CD4-positive, alpha-beta T cell treated with Interleukin-12 subunit alpha and Interleukin-12 subunit beta, for 1 hour (primary cell): ENCODE data around the gene JMJD8.

Experiments used
- DNase-seq: peaks from one replicate; pipeline ENCODE4 v3.0.0-alpha.2; 2020

Gene JMJD8

DNA sequence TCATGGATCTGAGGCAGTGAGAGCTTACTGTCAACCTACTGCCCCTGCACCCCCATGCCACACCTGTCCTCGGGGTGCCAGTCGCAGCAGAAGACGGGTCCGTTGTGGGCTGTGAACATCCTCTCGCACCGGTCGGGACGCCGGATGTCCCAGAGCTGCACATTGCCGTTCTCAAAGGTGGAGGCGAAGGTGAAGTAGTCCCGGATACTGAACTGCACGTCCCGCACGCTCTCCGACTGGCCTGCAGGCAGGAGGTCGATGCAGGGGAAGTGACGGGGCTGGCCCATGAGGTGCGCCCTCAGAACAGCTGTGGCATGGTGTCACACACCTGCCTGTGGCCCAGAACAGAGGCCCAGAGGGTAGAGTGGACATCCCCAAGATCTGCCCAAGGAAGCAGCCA is 3.4 kb upstream of the JMJD8 start:
- DNase-seq: no peak

DNA sequence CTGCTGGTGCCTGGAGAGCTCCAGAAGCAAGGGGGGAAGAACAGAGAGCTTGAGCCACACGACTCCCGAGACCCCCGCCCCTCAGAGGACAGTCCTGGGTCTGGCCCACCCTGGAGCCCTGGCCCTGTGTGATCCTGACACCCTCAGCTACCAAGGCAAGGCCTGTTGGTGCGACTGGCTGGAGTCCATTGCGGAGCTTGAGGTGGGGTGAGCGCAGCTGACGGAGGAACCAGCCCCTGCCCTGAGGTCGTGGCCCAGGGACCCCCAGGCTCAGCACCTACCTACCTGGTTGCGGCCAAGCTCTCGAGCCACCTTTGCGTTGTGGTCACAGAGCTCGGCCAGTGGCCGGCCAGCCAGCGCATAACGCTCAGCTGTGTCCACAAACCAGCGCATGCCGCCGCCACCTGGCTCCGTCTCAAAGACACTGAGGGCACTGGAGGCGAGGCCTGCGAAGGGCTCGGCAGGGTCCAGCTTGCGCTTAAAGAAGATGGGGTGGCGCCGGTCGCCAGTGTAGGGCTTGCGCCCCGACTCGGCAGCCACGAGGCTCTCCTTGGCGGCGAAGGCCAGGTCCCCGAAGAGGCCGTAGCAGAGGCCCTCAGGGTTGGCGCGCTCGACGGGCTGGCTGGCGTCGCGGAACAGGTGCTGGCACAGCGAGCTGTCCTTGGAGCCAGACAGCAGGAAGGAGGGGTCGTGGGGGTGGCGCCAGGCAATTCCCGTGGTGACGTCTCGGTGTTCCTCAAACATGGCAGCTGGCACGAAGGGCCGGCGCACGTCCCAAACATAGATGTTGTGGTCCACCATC is 2.5 kb upstream of the JMJD8 start:
- DNase-seq: no peak

DNA sequence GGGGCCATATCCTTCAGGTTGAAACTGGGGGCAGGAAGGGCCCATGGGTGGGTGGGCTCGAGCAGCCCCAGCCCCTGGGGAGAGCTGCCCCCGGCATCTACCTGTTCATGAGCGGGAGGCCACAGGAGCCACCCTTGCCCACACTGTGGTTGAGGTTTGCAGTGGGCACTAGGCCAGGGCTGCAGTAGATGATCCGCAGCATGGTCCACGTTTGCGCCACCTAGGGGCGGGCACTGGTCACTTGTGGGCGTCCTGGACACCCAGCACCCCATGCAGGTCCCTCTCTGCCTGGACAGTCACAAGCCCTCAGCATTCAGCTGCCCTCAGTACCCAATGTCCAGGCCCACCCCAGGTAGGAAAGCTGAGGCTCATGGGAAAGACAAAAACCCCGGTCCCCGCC is 1.8 kb upstream of the JMJD8 start:
- no peak for DNase-seq

DNA sequence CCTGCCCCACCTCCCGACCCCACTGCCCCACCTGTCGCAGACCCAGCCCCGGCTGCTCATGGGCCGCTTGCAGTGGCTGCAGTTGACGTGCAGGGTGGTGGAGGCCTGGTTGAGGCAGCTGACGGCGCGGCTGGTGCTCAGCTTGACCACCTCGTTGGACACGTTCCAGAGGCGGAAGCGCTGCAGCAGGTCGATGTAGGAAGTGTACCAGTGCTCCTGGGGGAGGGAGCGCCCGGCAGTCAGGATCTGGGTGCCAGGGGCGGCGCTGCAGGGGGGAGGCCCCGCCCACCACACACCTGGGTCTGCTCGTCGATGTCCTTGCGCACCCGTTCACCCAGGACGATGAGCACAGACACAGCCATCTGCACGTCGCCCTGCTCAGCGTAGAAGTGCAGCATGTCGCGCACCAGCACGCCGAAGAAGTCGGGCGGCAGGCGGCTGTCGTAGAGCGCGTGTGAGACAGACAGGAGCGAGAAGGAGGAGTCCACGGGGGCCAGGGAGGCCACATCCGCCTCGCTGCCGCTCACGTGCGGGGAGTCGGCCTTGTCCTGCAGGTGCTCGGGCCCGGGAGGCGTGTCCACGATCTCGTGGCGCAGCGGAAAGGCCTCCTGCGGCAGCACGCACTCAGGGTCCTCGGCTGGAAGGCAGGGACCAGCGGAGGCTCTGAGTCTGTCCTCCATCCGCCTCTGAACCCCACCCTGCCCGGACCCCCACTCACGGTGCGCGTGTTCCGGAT is 995 bp upstream of the JMJD8 start:
- DNase-seq: no peak

DNA sequence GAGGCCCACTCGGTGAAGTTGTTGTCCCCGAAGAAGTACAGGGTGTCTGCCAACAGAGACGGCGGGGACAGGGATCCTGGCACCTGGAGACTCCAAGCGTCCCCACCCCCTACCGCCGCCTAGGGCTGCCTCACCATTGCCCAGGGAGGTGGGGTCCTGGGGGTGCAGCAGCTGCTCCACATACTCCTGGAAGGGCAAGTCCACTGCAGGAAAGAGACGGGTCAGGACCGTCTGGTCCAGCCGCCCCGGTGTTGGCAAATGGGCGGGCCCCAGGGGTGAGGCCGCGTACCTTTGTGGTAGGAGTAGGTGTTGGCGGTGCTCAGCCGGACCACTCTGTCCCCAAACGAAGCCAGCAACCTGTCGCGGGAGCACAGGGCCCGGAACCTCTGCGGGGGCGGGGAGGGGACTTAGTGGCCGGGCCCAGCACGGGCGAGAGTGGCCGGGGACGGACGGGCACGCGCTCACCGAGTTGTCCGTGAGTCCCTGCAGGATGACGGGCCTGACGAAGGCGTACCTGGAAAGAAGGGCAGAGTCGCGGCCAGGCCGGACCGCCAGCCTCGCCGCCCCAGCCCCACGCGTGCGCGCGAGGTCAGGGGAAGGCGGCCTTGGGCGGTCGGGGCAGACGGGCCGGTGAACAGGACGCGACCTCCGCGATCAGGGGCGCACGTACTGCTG is 601 bp downstream of the JMJD8 start:
- DNase-seq: no peak

DNA sequence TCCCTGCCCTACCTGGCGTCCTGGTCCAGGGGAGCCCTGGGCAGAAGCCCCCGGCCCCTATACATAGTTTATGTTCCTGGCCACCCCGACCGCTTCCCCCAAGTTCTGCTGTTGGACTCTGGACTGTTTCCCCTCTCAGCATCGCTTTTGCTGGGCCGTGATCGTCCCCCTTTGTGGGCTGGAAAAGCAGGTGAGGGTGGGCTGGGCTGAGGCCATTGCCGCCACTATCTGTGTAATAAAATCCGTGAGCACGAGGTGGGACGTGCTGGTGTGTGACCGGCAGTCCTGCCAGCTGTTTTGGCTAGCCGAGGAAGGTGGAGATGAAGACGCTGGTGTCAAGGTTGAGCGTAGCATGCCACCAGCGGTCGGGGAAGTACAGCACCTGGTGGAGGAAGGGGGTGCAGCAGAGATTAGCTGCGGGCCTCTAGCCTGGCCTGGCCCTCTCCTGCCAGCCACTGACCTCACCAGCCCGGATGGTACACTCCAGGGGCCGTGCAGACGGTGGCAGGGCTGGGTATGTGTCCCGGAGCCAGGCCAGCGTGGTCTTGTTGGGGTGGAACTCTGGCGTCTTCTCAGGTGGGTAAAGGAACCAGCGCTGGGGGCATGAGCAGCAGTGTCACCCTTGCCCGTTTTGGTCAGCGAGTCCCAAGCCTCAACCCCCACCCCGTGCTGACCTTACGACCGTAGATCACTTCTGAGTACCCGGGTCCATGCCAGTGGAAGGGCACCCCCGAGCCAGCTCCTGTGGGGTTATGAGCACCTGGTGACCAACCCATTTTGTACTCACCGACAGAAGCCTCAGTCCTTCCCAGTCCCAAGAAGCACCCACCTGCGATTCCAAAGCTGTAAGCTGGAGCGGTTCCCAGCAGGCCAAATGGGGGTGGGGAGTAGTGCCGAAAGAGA is 1.4 kb downstream of the JMJD8 start:
- DNase-seq: no peak

DNA sequence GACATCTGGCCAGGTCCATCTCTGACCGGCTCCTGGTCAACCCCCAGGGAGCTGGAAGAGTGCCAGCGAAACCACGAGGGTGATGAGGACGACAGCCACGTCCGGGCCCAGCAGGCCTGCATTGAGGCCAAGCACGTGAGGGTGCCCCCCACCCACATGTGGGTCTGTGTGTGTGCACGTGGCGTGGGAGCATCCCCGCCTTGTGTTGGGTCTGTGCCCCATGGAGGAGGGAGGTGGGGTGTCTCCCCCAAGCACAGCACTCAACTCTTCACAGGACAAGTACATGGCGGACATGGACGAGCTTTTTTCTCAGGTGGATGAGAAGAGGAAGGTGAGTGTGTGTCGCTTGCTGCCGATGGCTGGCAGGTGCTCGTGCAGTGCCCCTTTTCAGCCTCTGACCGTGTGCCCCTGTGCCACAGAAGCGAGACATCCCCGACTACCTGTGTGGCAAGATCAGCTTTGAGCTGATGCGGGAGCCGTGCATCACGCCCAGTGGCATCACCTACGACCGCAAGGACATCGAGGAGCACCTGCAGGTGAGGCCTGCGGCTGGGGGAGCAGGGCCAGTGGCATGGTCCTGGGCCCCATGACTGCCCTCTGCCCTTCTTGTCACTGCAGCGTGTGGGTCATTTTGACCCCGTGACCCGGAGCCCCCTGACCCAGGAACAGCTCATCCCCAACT is 2.2 kb downstream of the JMJD8 start:
- DNase-seq: no peak

DNA sequence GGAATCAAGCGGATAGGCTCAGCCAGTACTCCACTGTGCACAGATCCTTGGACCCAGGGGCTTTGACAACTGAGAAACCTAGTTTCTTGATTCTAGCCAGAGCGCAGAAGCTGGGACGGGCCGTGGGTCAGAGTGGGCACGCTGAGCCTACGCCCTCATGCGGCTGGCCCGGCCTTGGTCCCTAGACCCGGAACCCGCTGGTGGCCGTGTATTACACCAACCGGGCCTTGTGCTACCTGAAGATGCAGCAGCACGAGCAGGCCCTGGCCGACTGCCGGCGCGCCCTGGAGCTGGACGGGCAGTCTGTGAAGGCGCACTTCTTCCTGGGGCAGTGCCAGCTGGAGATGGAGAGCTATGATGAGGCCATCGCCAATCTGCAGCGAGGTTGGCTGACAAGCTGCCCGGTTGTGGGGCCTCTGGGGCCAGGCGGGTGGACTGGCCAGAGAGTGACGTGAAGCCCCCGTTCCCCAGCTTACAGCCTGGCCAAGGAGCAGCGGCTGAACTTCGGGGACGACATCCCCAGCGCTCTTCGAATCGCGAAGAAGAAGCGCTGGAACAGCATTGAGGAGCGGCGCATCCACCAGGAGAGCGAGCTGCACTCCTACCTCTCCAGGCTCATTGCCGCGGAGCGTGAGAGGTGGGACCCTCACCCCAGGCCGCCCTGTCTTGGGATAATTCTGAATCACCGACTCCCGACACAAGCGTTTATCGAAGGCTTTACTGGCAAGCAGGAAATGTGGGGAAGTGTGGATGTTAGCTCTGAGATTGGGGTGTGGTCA is 3.0 kb downstream of the JMJD8 start:
- no peak for DNase-seq

DNA sequence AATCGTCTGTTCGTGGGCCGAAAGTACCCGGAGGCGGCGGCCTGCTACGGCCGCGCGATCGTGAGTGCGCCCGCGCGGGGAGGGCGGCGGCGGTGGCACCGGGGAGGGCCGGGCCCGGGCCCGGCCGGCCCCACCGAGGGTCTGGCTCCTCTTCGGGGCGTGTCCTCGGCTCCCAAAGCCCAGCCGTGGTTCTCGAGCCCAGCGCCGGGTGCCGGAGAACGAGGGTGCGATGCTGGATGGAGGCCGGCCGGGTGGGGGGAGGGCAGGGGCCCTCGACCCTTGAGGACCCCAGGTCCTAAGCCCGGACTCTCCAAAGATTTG is 3.5 kb downstream of the JMJD8 start:
- no peak for DNase-seq

DNA sequence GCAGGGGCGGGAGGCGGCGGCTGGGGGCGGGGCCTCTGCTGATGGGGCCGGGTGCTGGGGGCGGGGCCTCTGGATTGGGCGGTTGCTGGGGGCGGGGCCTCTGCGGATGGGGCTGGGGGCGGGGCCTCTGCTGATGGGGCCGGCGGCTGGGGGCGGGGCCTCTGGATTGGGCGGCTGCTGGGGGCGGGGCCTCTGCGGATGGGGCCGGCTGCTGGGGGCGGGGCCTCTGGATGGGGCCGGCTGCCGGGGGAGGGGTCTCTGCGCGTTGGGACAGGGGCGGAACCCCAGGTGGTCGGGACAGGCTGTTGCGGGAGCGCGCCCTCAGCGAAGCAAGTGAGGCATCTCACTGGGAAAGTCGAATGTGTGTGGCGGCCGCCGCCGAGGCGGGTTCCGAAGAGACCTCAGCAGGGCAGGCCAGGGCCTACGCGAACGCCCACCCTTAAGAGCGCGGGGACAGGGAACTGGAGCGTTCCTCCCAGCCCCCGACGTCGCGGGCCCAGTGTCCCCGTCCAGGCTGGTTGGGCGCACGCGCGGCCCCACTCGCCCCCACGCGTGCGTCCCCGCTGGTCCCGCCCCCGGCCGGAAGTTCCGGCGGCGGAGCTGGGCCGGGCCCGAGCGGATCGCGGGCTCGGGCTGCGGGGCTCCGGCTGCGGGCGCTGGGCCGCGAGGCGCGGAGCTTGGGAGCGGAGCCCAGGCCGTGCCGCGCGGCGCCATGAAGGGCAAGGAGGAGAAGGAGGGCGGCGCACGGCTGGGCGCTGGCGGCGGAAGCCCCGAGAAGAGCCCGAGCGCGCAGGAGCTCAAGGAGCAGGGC is 4.1 kb downstream of the JMJD8 start, which contains the start of gene STUB1:
Gene STUB1, plus strand, starts transcription at position 597 of the 811 bp plus-strand sequence. Its CDS starts 116 bp downstream, at position 713.
- DNase-seq: peak; percentile 90

DNA sequence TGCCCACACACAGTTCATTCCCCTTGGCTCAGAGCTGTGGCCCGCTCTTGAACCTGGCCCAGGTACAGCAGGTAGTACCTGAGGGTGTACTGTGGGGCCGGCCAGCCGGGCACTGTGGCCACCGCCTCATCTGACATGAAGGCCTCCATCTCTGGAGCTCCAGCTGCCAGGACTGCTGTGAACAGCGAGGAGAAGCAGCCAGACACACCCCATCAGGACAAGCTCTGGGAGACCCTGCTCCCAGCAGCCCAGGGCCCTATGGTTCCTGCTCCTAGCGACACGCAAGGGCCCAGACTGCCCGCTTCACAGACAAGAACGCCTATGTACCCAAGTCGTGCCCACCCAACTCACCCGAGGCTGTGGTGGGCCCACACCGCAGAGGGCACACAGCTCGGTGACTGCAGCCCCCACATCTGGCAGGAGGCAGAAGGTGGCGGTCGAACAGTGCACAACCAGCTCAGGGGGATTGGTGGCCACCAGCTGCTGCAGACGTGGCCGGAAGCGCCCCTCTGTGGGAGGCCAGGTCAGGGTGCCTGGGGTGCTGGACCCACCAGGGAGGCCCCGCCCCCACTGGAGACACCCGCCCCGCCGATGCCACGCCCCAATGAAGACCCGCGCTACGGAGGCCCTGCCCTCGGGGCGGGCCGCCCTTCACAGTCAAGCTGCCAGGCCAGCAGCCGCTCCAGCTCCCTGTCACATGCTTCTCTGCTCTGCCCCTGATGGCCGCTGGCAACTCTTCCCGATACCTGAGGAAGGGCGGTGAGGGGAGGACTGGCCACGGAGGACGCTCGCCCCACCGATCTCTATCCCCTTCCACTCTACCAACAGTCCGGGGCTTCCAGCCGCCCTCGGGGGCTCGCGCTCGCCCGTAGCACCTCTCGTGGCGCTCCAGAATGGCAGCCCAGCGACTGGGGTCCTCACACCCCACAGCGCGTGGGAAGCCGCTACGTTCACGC is 5.0 kb downstream of the JMJD8 start:
- peak; percentile 59 for DNase-seq

DNA sequence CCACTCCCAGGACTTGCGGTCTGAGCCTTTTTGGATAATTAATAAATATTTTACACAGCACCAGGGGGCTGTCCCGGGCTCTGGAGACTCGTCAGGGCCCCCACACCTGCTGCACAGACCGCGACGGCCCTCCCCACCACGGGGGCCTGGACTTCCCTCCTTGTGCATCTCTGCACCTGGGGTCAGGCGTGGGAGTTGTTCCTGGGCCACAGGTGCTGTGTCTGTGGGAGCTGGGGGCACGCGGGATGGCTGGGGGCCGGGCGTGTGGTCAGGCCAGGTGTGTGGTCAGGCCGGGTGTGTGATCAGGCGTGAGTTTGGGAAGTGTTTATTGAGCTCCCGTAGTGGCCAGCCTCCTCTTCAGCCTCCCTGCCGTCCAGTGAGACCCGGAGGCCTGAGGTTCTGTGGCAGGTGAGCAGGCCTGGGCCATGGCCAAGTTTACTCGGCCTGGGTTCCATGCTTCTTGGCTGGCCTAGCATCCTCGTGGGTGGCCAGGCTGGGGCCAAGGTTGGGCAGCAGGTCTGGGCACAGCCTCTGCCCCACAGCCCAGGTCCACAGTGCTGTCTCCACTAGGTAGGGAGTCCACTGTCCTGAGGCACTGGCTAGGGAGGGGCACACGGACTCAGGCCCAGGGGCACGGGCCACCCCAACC is 5.8 kb downstream of the JMJD8 start:
- no peak for DNase-seq

DNA sequence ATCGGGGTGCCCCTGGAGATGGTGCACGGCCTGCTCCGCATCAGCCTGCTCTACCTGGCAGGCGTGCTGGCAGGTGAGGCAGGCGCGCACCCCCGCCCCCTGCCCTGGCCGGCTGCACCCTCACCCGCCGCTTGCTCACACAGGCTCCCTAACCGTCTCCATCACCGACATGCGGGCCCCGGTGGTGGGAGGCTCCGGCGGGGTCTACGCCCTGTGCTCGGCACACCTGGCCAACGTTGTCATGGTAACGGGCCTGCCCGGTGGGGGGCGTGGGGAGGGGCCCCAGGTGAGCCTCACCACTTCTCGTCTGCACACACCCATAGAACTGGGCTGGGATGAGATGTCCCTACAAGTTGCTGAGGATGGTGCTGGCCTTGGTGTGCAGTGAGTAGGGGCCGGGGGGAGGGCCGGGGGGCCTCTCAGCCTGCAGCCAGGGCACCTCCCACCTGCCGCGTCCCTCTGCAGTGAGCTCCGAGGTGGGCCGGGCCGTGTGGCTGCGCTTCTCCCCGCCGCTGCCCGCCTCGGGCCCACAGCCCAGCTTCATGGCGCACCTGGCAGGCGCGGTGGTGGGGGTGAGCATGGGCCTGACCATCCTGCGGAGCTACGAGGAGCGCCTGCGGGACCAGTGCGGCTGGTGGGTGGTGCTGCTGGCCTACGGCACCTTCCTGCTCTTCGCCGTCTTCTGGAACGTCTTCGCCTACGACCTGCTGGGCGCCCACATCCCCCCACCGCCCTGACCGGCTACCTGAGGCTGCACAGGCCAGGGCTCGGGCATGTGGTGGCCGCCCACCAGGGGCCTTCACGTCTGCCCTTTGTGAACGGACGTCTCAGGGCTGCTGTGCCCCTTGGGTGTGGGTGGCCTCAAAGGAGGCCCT is 6.6 kb downstream of the JMJD8 start:
- no peak for DNase-seq

DNA sequence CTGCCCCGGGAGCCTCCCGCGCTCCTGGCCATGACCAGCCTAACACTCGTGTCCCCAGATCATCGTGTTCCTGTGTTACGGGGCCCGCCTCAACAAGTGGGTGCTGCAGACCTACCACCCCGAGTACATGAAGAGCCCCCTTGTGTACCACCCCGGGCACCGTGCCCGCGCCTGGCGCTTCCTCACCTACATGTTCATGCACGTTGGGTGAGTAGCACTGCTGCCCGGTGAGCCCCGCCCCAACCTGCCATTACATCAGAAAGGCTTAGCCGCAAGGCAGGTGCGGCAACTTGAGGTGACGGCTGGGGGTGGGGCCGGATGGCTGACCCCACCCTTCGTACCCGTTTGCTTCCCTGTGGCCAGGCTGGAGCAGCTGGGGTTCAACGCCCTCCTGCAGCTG is 7.2 kb downstream of the JMJD8 start:
- peak; percentile 55 for DNase-seq

DNA sequence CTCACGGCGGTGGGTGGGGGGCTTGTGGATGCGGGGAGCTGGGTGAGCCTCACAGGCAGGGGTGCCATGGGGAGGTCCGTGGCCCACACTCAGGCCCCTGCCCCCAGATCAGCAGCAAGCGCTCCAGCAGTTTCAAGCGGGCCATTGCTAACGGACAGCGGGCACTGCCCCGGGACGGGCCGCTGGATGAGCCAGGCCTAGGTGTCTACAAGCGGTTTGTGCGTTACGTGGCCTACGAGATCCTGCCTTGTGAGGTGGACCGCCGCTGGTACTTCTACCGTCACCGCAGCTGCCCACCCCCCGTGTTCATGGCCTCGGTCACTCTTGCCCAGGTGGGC is 7.6 kb downstream of the JMJD8 start:
- no peak for DNase-seq

DNA sequence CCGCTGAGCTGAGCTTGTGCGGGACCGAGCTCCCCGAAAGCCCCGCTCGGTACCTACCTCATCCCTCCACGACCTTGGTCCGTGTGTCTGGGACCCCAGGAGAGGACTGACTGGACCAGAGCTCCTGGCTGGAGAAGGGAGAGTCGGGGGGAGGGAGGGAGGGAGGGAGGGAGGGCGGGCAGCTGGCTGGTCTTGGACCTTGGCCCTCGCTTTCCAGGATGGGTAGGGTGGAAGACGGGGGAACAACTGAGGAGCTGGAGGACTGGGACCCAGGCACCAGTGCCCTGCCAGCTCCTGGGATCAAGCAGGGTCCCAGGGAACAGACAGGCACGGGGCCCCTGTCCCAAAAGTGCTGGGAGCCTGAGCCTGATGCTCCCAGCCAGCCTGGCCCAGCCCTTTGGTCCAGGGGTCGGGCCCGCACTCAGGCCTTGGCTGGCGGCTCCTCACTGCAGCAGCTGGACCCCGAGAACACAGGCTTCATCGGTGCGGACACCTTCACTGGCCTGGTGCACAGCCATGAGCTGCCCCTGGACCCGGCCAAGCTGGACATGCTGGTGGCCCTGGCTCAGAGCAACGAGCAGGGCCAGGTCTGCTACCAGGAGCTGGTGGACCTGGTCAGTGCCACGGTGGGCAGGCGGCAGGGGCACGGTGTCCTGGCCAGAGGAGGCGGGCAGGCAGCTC is 8.1 kb downstream of the JMJD8 start:
- DNase-seq: no peak
